HG03469 (cell line): ENCODE data around the gene CSF2.
"Not testable (repeated sequence)": the region's sequence is repeated elsewhere in the genome, so short reads cannot be mapped to it uniquely, and the experiment has no call there.

Experiments used
- ATAC-seq: cut with Tn5 transposase; IDR thresholded peaks from one replicate; pipeline ENCODE4 v1.9.1; 2021; ENCODE audit warnings: mild to moderate bottlenecking, moderate library complexity, moderate number of reproducible peaks; ENCODE audit not compliant: unreplicated experiment

The CSF2 gene

DNA sequence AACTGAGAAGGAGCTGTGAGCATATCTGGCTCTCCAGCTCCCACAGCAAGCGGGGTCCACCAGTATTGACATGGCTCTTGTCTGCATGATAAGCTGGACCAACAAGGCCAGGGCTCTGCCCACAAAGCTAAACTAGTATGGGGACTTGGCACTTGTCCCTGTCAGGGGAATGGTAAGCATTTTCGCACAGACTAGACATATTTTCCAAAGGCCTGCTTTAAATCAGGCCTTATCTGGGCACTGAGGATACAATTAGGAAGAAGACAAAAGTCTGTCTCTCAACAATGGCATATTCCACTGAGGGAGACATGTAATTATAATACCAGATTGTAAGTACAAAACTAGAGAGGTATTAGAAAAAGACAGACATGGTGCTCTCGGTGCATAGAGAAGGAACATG is 32.1 kb downstream of the CSF2 start:
- ATAC-seq: no peak

DNA sequence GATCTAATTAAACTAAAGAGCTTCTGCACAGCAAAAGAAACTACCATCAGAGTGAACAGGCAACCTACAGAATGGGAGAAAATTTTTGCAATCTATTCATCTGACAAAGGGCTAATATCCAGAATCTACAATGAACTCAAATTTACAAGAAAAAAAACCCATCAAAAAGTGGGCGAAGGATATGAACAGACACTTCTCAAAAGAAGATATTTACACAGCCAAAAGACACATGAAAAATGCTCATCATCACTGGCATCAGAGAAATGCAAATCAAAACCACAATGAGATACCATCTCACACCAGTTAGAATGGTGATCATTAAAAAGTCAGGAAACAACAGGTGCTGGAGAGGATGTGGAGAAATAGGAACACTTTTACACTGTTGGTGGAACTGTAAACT is 34.9 kb downstream of the CSF2 start:
- ATAC-seq: not testable (repeated sequence)

DNA sequence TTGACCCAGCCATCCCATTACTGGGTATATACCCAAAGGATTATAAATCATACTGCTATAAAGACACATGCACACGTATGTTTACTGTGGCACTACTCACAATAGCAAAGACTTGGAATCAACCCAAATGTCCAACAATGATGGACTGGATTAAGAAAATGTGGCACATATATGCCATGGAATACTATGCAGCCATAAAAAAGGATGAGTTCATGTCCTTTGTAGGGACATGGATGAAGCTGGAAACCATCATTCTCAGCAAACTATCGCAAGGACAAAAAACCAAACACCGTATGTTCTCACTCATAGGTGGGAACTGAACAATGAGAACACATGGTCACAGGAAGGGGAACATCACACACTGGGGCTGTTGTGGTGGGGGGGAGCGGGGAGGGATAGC is 35.4 kb downstream of the CSF2 start:
- not testable (repeated sequence) for ATAC-seq

DNA sequence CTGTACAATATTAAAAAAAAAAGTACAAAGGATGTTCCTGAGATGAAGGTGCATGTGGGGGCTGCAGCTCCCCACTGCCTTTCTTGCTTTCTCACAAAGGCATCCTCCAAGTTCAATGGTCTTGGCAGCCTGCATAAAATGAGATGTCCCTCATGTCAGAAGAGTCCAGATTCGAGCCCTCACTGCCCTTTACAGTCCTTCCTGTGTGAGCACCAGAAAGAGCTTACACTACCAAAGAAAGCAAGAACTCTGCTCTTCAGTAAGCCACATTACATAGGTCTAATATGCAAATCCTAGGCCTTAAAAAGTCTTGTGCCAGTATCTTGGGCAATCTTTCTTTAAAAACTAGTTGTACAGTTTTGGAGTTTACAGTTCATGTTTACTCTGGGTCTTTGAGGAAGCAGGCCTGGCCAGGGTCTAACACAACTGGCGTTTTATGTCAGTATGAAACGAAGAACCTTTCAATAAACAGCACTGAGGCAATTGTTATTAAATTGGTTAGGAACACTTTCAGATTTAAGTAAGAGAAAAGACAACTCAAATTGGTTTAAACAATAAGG is 36.0 kb downstream of the CSF2 start:
- no peak for ATAC-seq

DNA sequence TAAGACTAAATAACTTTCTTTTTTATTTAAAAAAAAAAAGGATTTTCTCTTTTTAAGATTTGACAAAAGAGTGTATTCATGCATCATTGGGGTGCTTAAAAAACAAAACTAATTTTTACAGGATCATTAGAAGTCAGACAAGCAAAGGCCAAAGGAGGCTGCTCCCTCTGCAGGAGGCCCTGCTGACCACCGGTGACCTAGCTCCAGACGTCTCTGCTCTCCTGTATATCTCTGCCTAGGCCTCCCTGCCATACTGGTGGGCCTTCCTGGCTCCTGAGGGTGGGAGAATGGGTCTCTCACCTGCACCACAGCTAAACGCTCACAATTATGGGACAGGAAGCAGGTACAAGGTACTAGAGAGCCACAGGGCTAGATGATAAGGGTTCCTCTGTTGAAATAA is 36.6 kb downstream of the CSF2 start:
- no peak for ATAC-seq

GRCh38 chr5:132110930-132111329 is 37.3 kb downstream of the CSF2 start:
- no peak for ATAC-seq

DNA sequence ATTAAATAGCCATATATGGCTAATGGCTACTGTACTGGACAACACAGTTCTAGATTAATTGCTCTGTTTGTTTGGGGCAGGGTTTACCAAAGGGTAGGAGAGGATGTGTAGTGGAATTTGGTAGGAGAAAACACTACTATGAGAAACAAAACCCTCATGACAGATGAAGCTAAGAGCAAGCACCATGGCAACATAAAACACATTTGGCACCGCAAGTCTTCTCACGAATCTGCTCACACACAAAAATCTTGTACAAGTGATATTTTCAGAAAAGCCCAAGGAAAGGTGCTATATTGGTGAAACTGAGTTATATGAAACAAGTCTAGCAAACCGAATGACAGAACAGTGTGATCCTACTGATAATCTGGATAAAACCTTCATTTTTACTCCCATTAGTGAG is 38.5 kb downstream of the CSF2 start:
- no peak for ATAC-seq

GRCh38 chr5:132114150-132115121 is 40.8 kb downstream of the CSF2 start:
- no peak for ATAC-seq

GRCh38 chr5:132115375-132115774 is 41.8 kb downstream of the CSF2 start:
- no peak for ATAC-seq

- ATAC-seq: no peak
Observed at GRCh38 chr5:132116072-132116471, 42.5 kb downstream of the CSF2 start.

DNA sequence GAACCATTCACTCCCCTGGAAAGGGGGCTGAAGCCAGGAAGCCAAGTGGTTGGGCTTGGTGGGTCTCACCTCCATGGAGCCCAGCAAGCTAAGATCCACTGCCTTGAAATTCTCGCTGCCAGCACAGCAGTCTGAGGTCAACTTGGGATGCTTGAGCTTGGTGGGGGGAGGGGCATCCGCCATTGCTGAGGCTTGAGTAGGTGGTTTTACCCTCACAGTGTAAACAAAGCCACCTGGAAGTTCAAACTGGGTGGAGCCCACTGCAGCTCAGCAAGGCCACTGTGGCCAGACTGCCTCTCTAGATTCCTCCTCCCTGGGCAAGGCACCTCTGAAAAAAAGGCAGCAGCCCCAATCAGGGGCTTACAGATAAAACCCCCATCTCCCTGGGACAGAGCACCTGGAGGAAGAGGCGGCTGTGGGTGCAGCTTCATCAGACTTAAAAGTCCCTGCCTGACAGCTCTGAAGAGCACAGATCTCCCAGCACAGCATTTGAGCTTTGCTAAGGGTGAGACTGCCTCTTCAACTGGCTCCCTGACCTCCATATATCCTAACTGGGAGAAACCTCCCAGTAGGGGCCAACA is 43.4 kb downstream of the CSF2 start:
- not testable (repeated sequence) for ATAC-seq

GRCh38 chr5:132120717-132121116 is 47.1 kb downstream of the CSF2 start:
- ATAC-seq: not testable (repeated sequence)

DNA sequence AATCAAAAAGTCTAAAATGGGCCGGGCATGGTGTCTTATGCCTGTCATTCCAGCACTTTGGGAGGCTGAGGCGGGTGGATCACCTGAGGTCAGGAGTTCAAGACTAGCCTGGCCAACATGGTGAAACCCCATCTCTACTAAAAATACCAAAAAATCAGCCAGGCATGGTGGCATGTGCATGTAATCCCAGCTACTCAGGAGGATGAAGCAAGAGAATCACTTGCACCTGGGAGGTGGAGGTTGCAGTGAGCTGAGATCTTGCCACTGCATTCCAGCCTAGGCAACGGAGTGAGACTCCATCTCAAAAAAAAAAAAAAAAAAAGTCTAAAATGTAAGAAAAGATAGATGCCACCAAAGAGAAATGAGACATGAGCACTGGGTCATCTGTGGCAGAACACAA is 49.4 kb downstream of the CSF2 start:
- not testable (repeated sequence) for ATAC-seq

- not testable (repeated sequence) for ATAC-seq
Observed at GRCh38 chr5:132123578-132123977, 50.0 kb downstream of the CSF2 start.
